VCaP (cell line): ENCODE measurements around the gene UBE2G1.
A peak's percentile ranks its signal among the peaks of the same experiment; 100 is the strongest.
"Not testable (repeated sequence)": the region's sequence is repeated elsewhere in the genome, so short reads cannot be mapped to it uniquely, and the experiment has no call there.

Experiments used
- H3K27ac ChIP-seq: fragments of 450-650 bp; 2 replicates; pipeline ENCODE4 v1.5.1; 2017
- CTCF ChIP-seq: fragments of 450-650 bp; conservative IDR thresholded peaks from 2 replicates; pipeline ENCODE4 v1.5.1; 2017; ENCODE audit warnings: mild to moderate bottlenecking, moderate library complexity

The UBE2G1 gene

GRCh38 chr17:4266550-4266949, 99.9 kb downstream of the UBE2G1 start:
- no peak for TF ChIP-seq CTCF
- no peak overlapping the region for H3K27ac ChIP-seq

- H3K27ac ChIP-seq: peak within 1 kb of the TSS; percentile 90
- TF ChIP-seq CTCF: no peak
These were observed 102.9 kb downstream of the UBE2G1 start, which contains the start of gene ANKFY1 for GRCh38 chr17:4263282-4264215. TSS of gene ANKFY1 (minus strand) at chr17:4263979. CDS start at chr17:4263941, 38 bp downstream.

GRCh38 chr17:4262703-4263102, 103.8 kb downstream of the UBE2G1 start:
- H3K27ac ChIP-seq: peak overlapping the region; percentile 90
- no peak for TF ChIP-seq CTCF

- H3K27ac ChIP-seq: no peak overlapping the region
- no peak for TF ChIP-seq CTCF
These were observed 105.0 kb downstream of the UBE2G1 start for GRCh38 chr17:4261452-4261851.

GRCh38 chr17:4258867-4259266, 107.6 kb downstream of the UBE2G1 start:
- TF ChIP-seq CTCF: no peak
- H3K27ac ChIP-seq: no peak overlapping the region

- TF ChIP-seq CTCF: no peak
- no peak overlapping the region for H3K27ac ChIP-seq
These were observed 109.5 kb downstream of the UBE2G1 start for GRCh38 chr17:4256952-4257351.

- not testable (repeated sequence) for H3K27ac ChIP-seq
These were observed 111.2 kb downstream of the UBE2G1 start for GRCh38 chr17:4255271-4255670.

- no peak overlapping the region for H3K27ac ChIP-seq
- TF ChIP-seq CTCF: no peak
These were observed 115.6 kb downstream of the UBE2G1 start for GRCh38 chr17:4250887-4251286.
